Frontal cortex (tissue), 4 donors: Measurements from ENCODE around the gene FAM174C. TPM values are rescaled to one million over a fixed set of nuclear protein-coding genes. Genes with fewer than 3 reads are reported as not detected.
"Not testable (repeated sequence)": the region's sequence is repeated elsewhere in the genome, so short reads cannot be mapped to it uniquely, and the experiment has no call there.

Source experiments
- DNase-seq, 2 donors: peaks; one replicate each; pipeline ENCODE4 v3.0.0; 2012; ENCODE audit warnings: low spot score in 2 of 2
- FAIRE-seq: peaks from 2 replicates; lab custom pipeline; 2012; peaks lifted over from hg19 to GRCh38; lab: Jason Lieb, UNC
- total RNA-seq: library from RNA; depleted of rRNA; stranded (reverse); fragments of >200 nt; gene quantifications from one replicate; pipeline ENCODE4 v1.2.3, GENCODE V29; 2014
- donor health status: control.
- donor health status: control.
- donor health status: control.

Gene FAM174C
- total RNA-seq, 1 donor from 2014 or later, result 8.6 TPM

DNA sequence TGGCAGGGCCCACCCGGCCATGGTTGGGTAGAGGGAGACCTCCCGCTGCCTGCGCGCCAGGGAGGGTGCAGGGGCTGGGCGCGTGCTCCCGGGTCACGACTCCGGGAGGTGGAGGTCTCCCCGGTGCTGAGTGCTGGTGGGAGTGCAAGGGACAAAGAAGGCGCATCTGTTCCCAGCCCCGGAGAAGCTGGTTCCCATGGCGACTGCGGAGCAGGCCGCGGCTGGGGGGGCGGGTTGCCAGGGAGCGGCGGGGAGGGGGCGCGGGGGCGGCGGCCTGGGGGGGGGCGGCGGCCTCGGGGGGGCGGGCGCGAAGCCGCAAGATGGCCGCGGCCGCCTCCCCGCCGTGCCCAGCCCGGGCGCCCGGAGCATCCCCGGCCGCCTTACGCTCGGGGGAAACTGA, 38.8 kb upstream of the FAM174C start:
- DNase-seq (peak in 1 of 2 donors; percentile 72), FAIRE-seq (no peak)

DNA sequence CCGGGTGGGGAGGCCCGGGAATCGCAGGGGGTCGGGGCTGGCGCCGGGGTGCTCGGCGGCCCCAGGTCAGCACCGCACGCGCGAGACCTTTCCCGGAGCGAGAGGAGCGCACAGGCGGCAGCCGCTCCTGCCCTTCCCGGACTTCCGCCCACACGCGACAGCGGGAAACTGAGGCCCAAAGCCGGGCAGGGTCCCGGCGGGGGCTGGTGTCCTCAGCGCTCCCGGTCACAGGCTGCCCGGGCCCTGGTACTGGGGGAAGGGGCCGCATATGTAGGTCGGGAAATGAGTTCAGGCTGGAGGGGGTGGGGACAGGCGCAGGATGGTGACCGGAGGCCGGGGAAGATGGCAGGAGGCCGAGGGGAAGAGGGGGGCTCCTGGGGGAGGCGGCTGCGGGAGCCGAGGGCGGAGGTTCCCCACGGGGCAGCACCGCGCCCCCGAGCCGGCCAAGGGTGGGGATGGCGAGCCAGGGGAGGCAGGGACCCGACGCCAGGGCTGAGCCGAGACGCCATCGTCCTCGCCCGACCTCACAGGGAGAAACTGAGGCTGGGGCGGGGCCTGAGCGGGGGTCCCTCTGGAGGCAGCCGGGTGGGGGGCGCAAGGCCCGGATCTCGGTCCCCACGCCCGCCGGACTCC, 38.2 kb upstream of the FAM174C start:
- DNase-seq, result peak in 1 of 2 donors; percentile 74
- FAIRE-seq, result no peak

DNA sequence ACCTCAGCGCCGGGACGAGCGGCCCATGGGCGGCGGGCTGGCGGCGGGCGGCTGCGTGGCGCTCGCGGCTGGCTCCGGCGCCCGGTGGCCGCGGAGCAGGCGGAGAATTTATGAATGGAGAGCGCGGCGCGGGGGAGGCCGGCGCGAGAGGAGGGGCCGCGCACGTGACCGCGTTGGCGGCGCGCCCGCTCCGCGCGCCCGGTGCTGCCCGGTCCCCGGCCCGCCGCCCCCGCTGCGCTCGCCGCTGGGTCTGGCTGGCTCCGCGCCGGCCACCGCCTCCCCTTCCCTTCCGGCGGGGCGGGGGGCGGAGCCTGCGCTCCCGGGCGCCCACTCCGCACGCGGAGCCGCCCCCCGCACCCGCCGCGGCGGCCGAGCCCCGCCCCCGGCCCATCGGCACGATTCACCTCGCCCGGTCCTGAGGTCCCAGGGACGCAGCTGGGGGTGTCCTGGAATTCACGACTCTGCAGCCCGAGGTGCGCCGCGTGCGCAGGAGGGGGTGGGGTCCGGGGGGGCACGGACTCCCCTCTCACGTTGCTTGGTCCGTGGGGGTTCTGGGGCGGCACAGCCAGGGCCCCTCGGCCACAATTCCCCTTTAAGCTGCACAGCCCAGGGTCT, 37.5 kb upstream of the FAM174C start, which contains the start of gene CBARP:
Gene CBARP (minus strand): TSS at position 252 of the 615 bp plus-strand sequence. CDS start 1,905 bp downstream, outside the sequence.
- FAIRE-seq, result no peak
- DNase-seq, result peak; percentile 87 to 90

DNA sequence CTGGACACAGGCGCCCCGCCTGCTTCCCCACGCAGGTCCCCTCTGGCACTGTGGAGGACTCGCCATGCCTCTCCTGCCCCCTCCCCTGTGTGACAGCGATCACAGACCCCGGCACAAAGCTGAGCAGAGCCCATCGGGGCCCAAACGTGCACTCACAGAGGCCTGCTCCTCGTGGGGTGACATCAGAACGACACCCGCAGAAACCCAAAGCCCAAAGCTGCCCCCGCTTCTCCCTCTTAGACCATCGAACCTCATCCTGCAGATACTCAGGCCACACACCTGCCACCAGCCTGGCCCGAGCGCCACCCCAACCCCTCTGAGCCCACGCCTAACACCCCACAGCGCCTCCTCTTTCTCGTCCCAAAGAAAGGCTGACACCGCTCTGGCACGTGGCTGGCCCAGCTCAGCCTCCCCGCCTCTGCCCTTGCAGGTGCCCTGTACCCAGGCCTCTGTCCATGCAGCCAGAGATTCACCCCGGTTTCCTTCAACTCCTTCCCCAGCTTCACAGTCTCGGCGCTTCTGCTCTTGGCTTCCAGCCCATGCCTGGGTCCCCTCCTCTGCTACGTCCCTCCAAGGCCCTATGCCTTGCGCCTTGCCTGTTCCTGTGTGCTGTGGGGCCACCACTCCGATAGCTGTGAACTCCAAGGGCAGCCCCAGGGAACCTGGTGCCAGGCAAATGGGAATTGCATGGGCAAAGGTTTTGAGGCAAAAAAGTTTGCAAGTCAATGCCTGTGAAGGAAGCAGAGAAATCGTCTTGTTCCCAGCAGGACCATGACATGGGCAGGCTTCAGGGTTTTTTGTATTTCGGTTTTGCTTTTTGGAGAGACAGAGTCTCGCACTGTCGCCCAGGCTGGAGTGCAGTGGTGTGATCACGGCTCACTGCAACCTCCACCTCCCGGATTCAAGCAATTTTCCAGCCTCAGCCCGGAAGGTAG, 36.7 kb upstream of the FAM174C start:
- DNase-seq (no peak), FAIRE-seq (no peak)

DNA sequence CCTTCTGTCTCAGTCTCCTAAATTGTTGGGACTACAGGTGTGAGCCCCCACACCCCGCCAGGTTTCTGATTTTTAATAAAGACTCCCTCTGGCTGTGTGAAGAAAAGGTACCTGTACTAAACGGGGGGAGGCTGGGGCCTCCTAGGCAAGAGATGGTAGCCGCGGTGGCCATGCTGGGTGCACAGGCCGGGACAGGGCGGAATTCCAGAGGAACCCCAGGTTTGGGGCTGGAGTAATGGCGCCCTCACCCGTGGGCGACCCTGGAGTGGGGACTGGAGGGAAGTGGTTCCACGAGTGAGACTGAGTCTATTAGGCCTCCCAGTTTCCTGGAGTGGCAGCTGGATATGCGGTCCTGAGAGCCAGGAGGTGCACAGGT, 35.9 kb upstream of the FAM174C start:
- no peak for DNase-seq
- no peak for FAIRE-seq

DNA sequence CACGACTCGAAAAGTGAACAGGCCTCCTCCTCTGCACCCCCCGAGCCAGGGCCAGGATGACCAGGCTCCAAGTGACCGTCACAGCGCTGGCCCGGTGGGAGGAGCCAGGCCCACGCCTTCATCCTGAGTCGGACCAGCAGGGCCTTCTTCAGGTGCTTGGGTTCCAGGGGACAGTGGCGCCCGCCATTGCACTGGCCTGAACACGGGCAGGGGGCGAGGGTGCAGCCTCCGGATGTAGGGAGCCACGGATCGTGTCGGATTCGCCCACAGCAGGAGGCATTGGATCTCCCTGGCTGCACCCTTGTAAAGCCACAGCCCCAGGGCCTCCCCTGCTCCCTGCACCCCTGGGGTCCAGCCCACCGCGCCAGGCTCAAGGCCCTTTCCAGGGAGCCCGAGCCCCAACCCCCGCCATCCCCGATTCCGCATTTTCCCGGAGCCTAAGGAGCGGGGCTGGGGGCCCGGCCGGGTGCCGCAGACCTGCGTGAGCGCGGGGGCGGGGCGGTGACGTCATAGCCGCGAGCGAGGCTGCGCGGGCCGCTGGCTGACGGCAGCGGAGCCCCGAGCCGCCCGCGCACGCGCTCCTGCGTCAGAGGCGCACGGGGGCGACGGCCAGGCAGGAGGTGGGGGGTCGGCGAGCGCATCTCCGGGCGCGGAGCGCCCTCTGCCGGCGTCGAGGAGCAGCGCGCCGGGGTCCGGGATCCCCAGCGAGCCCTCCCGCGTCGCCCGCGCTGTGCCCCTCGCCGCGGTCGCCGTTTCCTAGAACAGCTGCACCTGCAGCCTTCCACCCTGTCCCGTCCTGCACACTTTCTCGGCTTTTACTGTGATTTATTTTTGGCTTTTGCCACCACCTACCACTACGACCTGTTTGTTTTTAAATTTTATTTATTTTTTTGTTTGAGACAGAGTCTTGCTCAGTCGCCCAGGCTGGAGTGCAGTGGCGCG, 35.3 kb upstream of the FAM174C start:
- DNase-seq (peak; percentile 98 to 99), FAIRE-seq (no peak)

DNA sequence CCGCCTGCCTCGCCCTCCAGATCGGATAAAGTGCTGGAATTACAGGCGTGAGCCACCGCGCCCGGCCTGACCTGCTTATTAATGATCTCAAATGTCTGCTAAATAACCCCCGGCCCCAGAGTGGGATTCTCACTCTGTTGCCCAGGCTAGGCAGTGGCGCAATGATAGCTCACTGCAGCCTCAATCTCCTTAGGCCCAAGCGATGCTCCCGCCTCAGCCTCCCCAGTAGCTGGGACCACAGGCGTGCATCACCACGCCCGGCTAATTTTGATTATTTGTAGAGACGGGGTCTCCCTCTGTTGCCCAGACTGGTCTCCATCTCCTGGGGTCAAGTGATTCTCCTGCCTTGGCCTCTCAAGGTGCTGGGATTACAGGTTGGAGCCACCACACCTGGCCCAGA, 34.4 kb upstream of the FAM174C start:
- FAIRE-seq (no peak), DNase-seq (no peak)

DNA sequence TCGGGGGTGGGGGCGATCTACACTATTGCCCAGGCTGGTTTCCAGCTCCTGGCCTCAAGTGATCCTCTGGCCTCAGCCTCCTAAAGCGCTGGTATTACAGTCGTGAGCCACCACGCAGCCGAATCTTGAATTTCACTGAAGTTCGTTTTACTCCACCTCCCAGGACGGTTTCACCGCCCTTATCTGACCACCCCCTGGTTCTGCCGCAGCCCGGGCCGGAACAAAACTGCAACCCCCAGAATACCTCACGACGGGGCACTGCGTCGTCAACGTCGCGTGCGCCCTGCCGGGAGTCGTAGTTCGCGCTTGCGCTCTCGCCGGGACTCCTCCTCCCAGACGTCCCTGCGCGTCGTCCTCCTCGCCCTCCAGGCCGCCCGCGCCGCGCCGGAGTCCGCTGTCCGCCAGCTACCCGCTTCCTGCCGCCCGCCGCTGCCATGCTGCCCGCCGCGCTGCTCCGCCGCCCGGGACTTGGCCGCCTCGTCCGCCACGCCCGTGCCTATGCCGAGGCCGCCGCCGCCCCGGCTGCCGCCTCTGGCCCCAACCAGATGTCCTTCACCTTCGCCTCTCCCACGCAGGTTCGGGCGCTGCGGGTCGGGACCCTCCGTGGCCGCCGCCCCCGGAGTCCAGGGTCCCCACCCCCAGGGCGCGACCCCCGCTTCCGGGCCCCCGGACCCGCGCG, 33.8 kb upstream of the FAM174C start, which contains the start of gene ATP5F1D:
Gene ATP5F1D (plus strand): TSS at position 335 of the 679 bp plus-strand sequence. CDS start 100 bp downstream, at position 435.
- peak; percentile 95 to 97 for DNase-seq
- no peak for FAIRE-seq

DNA sequence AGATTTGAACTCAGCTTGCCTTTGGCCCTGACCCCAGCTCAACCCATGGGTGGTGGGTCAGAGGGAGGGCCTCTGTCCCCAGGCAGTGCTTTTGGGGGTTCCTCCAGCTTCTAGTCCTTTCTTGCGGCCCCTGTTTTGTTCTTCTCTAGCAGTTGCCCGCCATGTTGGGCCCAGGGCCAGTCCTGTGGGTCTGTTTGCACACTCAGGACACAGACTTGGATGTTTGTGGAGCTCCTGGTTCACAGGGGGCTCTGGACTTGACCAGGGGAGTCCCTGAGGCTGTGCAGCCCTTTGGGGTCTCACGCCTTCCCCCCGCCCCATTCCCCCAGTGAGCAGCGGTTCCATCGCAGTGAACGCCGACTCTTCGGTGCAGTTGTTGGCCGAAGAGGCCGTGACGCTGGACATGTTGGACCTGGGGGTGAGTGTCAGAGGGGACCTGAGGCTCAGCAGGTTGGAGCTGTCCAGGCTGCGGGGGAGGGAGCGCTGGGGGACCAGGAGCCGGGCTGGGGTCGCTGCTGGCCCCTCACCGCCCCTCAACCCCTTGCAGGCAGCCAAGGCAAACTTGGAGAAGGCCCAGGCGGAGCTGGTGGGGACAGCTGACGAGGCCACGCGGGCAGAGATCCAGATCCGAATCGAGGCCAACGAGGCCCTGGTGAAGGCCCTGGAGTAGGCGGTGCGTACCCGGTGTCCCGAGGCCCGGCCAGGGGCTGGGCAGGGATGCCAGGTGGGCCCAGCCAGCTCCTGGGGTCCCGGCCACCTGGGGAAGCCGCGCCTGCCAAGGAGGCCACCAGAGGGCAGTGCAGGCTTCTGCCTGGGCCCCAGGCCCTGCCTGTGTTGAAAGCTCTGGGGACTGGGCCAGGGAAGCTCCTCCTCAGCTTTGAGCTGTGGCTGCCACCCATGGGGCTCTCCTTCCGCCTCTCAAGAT, 31.3 kb upstream of the FAM174C start:
- peak; percentile 87 to 90 for DNase-seq
- no peak for FAIRE-seq

DNA sequence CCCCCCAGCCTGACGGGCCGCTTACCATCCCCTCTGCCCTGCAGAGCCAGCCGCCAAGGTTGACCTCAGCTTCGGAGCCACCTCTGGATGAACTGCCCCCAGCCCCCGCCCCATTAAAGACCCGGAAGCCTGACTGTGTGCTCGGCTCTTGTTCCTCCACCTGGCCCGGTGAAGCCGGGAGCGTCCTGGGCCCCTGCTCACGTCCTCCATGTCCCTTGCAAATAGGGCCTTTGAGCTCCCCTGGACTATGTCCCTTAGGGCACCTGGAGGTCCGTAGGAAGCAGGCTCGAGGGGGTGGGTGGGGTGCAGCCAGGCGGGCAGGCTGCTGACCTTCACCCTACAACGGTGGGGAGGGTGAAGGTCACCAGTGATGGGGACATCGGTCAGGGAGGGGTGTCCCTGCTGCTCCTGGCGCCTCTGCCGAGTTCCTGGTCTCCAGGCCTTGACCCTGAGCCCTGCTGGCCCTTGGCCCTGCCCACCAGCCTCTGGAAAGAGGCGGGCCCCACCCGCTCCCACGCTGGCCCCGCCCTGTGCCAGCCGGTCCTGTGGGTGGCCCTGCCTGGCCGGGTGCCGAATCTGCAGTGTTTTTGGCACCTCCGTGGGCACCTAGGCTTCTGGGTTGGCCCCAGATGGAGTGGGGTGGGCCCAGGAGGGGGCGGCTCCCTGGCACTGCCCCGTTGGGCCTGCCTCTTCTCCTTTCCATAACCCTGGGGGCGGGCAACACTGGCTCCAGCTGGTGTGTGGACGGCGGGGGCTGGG, 30.5 kb upstream of the FAM174C start:
- FAIRE-seq, result no peak
- DNase-seq, result no peak

DNA sequence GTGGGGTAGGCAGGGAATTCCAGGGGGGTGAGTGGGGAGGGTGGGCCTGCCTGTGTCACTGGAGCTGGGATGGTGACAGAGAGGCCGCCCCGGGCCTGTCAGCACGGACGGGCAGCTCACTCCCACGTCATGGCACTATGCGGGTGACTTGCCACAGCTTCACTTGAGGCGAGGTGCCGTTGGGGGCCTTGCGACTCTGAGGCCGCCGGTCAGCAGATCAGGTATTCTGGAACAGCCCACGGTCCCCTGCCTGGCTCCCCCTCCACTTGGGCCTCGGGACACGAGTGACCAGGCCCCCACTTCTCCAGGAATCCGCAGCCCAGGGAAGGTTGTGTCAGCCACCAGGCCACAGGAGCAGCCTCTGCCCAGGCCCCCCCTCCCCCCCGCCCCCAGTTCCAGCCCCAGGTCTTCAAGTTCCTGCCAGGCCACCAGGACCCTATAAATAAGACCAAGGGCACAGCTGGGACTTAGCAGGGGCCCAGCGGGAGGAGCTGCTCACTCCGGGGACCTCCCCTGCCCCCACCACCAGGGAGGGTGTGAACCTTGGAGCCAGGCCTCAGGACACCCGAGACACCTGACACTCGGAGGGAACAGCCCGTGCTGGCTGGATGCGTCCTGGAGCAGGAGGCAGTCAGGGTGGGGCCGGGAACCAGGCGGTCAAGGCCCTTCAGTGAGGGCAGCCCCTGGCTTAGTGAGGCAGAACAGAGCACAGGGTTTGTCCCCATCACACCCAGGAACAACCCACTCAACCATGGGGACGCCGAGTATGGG, 29.7 kb upstream of the FAM174C start:
- DNase-seq (no peak), FAIRE-seq (no peak)

DNA sequence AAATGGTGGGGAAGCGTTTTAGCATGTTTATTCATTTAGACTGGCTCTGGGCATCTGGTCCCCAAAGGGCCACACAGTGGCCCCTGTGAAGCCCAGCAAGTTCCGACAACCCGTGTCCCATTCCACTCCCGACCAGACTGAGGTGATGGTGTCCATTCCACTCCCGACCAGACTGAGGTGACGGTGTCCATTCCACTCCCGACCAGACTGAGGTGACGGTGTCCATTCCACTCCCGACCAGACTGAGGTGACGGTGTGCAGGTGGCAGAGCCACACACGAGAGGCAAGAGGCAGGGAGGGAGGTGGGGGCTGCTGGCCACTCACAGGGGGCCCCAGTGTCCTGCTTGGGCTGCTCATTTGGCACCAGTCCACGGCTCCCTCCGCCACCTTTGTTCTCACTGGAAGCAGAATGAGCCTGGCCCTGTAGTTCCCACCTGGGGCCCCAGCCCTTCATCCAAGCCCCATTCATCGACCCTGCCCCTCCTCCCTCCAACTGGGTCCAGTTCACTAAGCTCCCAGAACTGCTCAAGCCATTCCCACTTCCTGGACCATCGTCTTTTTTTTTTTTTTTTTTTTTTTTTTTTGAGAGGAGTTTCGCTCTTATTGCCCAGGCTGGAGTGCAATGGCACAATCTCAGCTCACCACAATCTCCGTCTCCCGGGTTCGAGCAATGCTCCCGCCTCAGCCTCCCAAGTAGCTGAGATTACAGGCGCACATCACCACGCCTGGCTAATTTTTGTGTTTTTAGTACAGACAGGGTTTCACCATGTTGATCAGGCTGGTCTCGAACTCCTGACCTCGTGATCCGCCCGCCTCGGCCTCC, 28.9 kb upstream of the FAM174C start:
- FAIRE-seq, DNase-seq: not testable (repeated sequence)

DNA sequence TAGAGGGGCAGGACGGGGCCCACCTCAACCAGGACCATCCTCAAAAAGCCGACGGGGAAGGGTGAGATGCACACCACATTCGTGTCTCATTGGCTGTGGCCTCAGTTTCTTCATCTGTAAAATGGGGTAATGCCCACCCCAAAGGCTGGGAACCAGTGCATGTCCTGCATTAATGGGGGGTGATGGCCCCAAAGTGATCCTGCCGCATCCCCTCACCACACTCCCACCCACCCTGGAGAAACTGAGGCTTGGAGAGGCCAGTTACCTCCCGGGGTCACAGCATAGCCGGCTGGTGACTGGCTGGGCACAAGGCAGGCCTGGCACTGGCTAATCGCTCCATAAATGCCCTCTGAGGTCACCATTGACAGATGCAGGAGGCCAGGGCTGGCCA, 27.6 kb upstream of the FAM174C start:
- FAIRE-seq, result no peak
- no peak for DNase-seq

DNA sequence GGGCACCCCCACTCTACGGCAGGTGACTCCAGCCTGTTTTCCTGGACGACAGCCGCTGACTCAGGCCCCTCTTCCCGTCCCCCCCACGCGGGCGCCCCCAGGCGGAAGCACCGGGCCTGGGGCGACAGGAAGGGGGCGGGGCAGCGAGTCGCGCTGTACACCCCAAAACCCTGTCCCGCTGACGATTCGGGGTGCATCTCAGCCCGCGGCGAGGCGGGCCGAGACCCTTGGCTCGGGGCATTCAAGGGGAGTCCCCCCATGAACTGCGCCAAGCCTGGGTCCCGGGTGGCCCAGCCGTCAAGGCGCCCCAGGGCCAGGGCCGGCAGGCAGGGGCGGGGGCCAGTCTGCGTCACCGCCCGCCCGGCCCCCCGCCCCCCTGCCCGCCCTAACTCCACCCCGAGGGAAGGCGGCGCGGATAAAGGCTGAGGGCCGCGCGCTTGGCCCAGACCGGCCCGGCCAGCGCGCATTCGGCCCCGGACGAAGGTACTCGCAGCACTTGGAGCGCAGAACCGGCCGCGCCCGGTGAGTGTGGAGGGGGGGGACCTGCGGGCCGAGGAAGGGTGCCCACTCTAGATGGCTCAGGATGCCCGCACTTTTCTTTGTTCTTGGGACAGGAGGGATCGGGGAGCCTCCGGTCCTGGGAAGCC, 27.1 kb upstream of the FAM174C start, which contains the start of gene MIDN:
Gene MIDN (plus strand): TSS at position 445 of the 647 bp plus-strand sequence. CDS start 1,714 bp downstream, outside the sequence.
- DNase-seq (peak; percentile 78 to 83), FAIRE-seq (no peak)

DNA sequence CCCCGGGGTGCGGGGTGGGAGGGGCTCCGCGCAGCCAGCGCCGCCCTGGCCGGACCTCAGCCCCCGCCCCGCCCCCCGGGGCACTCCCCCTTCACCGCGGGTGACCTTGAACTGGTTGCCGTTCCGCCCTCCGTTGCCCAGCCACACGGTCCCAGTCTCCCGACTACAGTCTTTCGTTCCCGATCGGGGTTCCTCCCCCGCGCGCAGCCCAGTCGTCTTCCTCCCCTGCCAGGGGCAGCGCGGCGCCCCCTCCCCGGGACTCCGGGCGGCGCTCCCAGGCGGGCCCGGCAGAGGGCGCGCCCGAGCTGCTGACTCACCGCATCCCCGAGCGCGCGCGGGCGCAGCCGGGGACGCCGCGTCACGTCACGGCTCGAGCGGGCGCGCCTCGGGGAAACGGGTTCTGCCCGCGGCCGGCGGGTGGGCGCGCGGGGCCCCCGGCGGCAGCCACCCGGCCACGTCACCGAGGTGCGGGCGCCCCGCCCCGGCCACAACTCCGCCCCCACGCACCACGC, 26.5 kb upstream of the FAM174C start:
- DNase-seq, result peak; percentile 75 to 89
- no peak for FAIRE-seq
